H9 (cell line): ENCODE data around the gene TGM2. TPM values are rescaled to one million over a fixed set of nuclear protein-coding genes. Genes with fewer than 3 reads are reported as not detected.

Experiments
- DNase-seq: peaks from one replicate; pipeline ENCODE4 v3.0.0-alpha.2; 2017
- H2AFZ ChIP-seq: one replicate; pipeline ENCODE4 v1.6.1; 2013; ENCODE audit warnings: mild to moderate bottlenecking, low read length, control low read depth, moderate library complexity
- H2AK5ac ChIP-seq: 2 replicates; pipeline ENCODE4 v1.6.1; 2013; ENCODE audit warnings: low read length, control low read depth, mixed read lengths; ENCODE audit not compliant: insufficient read length
- H2BK120ac ChIP-seq: one replicate; pipeline ENCODE4 v1.6.1; 2013; ENCODE audit warnings: low read depth, mild to moderate bottlenecking, low read length, control low read depth, inconsistent platforms; ENCODE audit not compliant: poor library complexity, severe bottlenecking
- H2BK12ac ChIP-seq: 2 replicates; pipeline ENCODE4 v1.6.1; 2013; ENCODE audit warnings: low read length, control low read depth, mixed read lengths, low read depth; ENCODE audit not compliant: insufficient read length
- H2BK15ac ChIP-seq: 2 replicates; pipeline ENCODE4 v1.6.1; 2013; ENCODE audit warnings: low read depth, low read length, control low read depth
- H2BK20ac ChIP-seq: one replicate; pipeline ENCODE4 v1.6.1; 2013; ENCODE audit warnings: low read depth, mild to moderate bottlenecking, low read length, control low read depth, inconsistent platforms; ENCODE audit not compliant: poor library complexity, severe bottlenecking
- H2BK5ac ChIP-seq: 2 replicates; pipeline ENCODE4 v1.6.1; 2013; ENCODE audit warnings: low read length, control low read depth, mixed read lengths; ENCODE audit not compliant: insufficient read length
- H3K14ac ChIP-seq: 2 replicates; pipeline ENCODE4 v1.6.1; 2013; ENCODE audit warnings: low read length, control low read depth; ENCODE audit not compliant: insufficient read depth
- H3K18ac ChIP-seq: 2 replicates; pipeline ENCODE4 v1.6.1; 2013; ENCODE audit warnings: low read depth, mild to moderate bottlenecking, mixed read lengths, low read length, control low read depth; ENCODE audit not compliant: insufficient read length
- H3K23ac ChIP-seq: 2 replicates; pipeline ENCODE4 v1.6.1; 2013; ENCODE audit warnings: low read length, control low read depth, mixed read lengths, low read depth; ENCODE audit not compliant: insufficient read length
- H3K23me2 ChIP-seq: 2 replicates; pipeline ENCODE4 v1.6.1; 2013; ENCODE audit warnings: low read depth, mild to moderate bottlenecking, mixed read lengths, low read length, control low read depth; ENCODE audit not compliant: insufficient read length, poor library complexity, severe bottlenecking
- H3K27ac ChIP-seq: 2 replicates; pipeline ENCODE4 v1.5.1; 2013; ENCODE audit warnings: low read length, control low read depth, mixed read lengths, low read depth; ENCODE audit not compliant: insufficient read length
- H3K27me3 ChIP-seq: 2 replicates; pipeline ENCODE4 v1.6.1; 2013; ENCODE audit warnings: low read length, control low read depth, inconsistent platforms; ENCODE audit not compliant: insufficient read depth
- H3K4ac ChIP-seq: 2 replicates; pipeline ENCODE4 v1.6.1; 2013; ENCODE audit warnings: low read depth, mild to moderate bottlenecking, control low read depth, inconsistent platforms, low read length, moderate library complexity
- H3K4me1 ChIP-seq: 2 replicates; pipeline ENCODE4 v1.6.1; 2013; ENCODE audit warnings: low read length, control low read depth, inconsistent platforms; ENCODE audit not compliant: insufficient read depth
- H3K4me2 ChIP-seq: 2 replicates; pipeline ENCODE4 v1.6.1; 2013; ENCODE audit warnings: low read length, control low read depth, mixed read lengths; ENCODE audit not compliant: insufficient read length, insufficient read depth
- H3K56ac ChIP-seq: 2 replicates; pipeline ENCODE4 v1.6.1; 2013; ENCODE audit warnings: low read depth, mild to moderate bottlenecking, mixed read lengths, low read length, control low read depth; ENCODE audit not compliant: insufficient read length
- H3K79me1 ChIP-seq: 2 replicates; pipeline ENCODE4 v1.6.1; 2013; ENCODE audit warnings: low read depth, mild to moderate bottlenecking, moderate library complexity, low read length, control low read depth, inconsistent platforms; ENCODE audit not compliant: insufficient read depth, poor library complexity, severe bottlenecking
- H3K79me2 ChIP-seq: 2 replicates; pipeline ENCODE4 v1.6.1; 2013; ENCODE audit warnings: low read length, control low read depth, inconsistent platforms; ENCODE audit not compliant: insufficient read depth
- H3K9ac ChIP-seq: 2 replicates; pipeline ENCODE4 v1.6.1; 2013; ENCODE audit warnings: low read length, control low read depth, mixed read lengths; ENCODE audit not compliant: insufficient read length; ENCODE audit errors: extremely low read depth
- H3K9me3 ChIP-seq: one replicate; pipeline ENCODE4 v1.6.1; 2013; ENCODE audit warnings: low read depth, low read length, inconsistent platforms; ENCODE audit not compliant: control insufficient read depth
- H3T11ph ChIP-seq: one replicate; pipeline ENCODE4 v1.6.1; 2013; ENCODE audit warnings: mild to moderate bottlenecking, low read length, control low read depth, inconsistent platforms
- H4K20me1 ChIP-seq: one replicate; pipeline ENCODE4 v1.6.1; 2013; ENCODE audit not compliant: control insufficient read depth, insufficient read length, insufficient read depth
- H4K5ac ChIP-seq: 2 replicates; pipeline ENCODE4 v1.6.1; 2013; ENCODE audit warnings: low read depth, mild to moderate bottlenecking, mixed read lengths, low read length, control low read depth; ENCODE audit not compliant: insufficient read length
- H4K8ac ChIP-seq: replicated peaks from 2 replicates; pipeline ENCODE4 v1.6.1; 2013; ENCODE audit warnings: low read length, control low read depth, mixed read lengths, low read depth; ENCODE audit not compliant: insufficient read length
- H4K91ac ChIP-seq: 2 replicates; pipeline ENCODE4 v1.6.1; 2013; ENCODE audit warnings: low read depth, mild to moderate bottlenecking, moderate library complexity, mixed read lengths, low read length, control low read depth; ENCODE audit not compliant: insufficient read length
- H3K27ac Mint-ChIP-seq, 3 experiments: 2 replicates in 2 of 3; 3 replicates in 1 of 3; pipeline ENCODE4 v1.8.0; 2020 to 2021; ENCODE audit warnings: mixed read lengths in 3 of 3, mild to moderate bottlenecking in 1 of 3, moderate library complexity in 1 of 3
- H3K27me3 Mint-ChIP-seq: 2 replicates; pipeline ENCODE4 v1.8.0; 2021; ENCODE audit warnings: low read depth, mild to moderate bottlenecking, moderate library complexity, mixed read lengths
- H3K36me3 Mint-ChIP-seq, 3 experiments: 2 replicates in 2 of 3; 3 replicates in 1 of 3; pipeline ENCODE4 v1.8.0; 2020 to 2021; ENCODE audit warnings: low read depth in 3 of 3, mixed read lengths in 3 of 3; ENCODE audit not compliant: insufficient read depth in 1 of 3
- H3K4me1 Mint-ChIP-seq, 2 experiments: 2 replicates each; pipeline ENCODE4 v1.8.0; 2020; ENCODE audit warnings: mixed read lengths in 2 of 2
- H3K4me3 Mint-ChIP-seq, 2 experiments: 2 replicates in 1 of 2; 3 replicates in 1 of 2; pipeline ENCODE4 v1.8.0; 2020 to 2021; ENCODE audit warnings: mild to moderate bottlenecking in 2 of 2, mixed read lengths in 2 of 2, moderate library complexity in 1 of 2
- H3K9me3 Mint-ChIP-seq, 2 experiments: 2 replicates in 1 of 2; 3 replicates in 1 of 2; pipeline ENCODE4 v1.8.0; 2020; ENCODE audit warnings: mild to moderate bottlenecking in 2 of 2, mixed read lengths in 2 of 2, moderate library complexity in 1 of 2
- WGBS: extraction: QIAGEN DNeasy Blood & Tissue Kit; methylation state at CpG from one replicate; pipeline ENCODE4 v1.1.7; 2013; ENCODE audit warnings: missing lambda C conversion rate, low lambda C conversion rate, mixed read lengths; ENCODE audit not compliant: insufficient read length; ENCODE audit errors: extremely low coverage; 5-methylcytosine and 5-hydroxymethylcytosine counted together
- total RNA-seq: library from RNA; stranded (reverse); gene quantifications from 2 replicates; pipeline ENCODE4 v1.2.1, GENCODE V29; 2021
- TF ChIP-seq, protein P1 (sequence below): fragments of 200-600 bp; sonication (generic); conservative IDR thresholded peaks from 3 replicates; pipeline ENCODE4 v1.8.0; 2021; ENCODE audit warnings: antibody characterized with exemption, mild to moderate bottlenecking

TGM2 gene
- total RNA-seq, 1 experiment from 2014 or later: 1.1 TPM

DNA sequence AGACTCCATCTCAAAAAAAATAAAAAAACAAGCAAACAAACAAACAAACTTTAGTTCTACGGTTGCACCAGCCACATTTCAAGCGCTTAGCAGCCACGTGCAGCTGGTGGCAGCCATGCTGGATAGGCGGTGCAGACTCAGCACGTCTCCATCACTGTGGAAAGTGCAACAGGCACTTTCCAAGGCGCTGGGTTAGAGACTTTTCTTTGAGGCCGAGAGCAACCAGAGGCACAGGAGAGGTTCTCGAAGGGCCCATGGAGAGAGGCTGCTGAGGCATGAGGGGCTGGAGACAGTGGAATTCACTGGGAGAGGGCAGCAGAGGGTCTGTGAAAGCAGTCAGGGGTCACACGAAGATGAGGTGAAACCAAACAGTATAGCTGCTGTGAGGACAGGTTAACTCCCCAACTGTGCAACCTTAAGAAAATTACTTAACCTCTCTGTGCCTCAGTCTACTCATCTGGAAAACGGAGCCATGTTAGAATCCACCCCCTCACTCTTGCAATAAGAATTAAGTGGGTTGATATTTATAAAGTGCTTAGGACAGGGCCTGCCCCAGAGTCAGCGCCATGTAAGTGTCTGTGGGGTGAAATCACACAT is 27.5 kb downstream of the TGM2 start:
- Histone ChIP-seq H3K9ac (no peak overlapping the region), H3K14ac (no peak overlapping the region), H2AFZ (no peak overlapping the region), H3K4ac (no peak overlapping the region), H4K91ac (no peak overlapping the region), H2BK120ac (no peak overlapping the region), H3K27me3 (no peaks in the 10 kb centered on the region), H3K4me1 (no peaks in the 10 kb centered on the region), H2AK5ac (no peak overlapping the region), H3K23me2 (no peaks in the 10 kb centered on the region), H4K8ac (no peak overlapping the region), H4K5ac (no peak overlapping the region), H3K23ac (no peak overlapping the region), H3K4me2 (no peak overlapping the region), H2BK5ac (no peak overlapping the region), H3K79me1 (no peaks in the 10 kb centered on the region), H3K9me3 (no peaks in the 10 kb centered on the region), H3K27ac (no peak overlapping the region), H4K20me1 (no peaks in the 10 kb centered on the region), H3K79me2 (no peaks in the 10 kb centered on the region), H2BK15ac (no peak overlapping the region), H2BK12ac (no peak overlapping the region), H3K18ac (no peak overlapping the region), H2BK20ac (no peak overlapping the region), H3K56ac (no peak overlapping the region), H3T11ph (no peak overlapping the region)
- Mint-ChIP-seq H3K4me1 (peaks cover 13 to 19% of the 10 kb centered on the region in 2 experiments), H3K9me3 (no peaks in the 10 kb centered on the region), H3K4me3 (peak overlapping the region in 1 of 2 experiments; percentile 46; a peak in 1 of 5 replicates), H3K27me3 (no peaks in the 10 kb centered on the region; the same call in 1 of the 2 replicates), H3K36me3 (no peaks in the 10 kb centered on the region), H3K27ac (peak overlapping the region in 1 of 3 experiments; percentile 56; a peak in 1 of 7 replicates)
- no CpG with 5 or more reads among the region's 11 CpGs for WGBS
- TF ChIP-seq, protein P1, sequence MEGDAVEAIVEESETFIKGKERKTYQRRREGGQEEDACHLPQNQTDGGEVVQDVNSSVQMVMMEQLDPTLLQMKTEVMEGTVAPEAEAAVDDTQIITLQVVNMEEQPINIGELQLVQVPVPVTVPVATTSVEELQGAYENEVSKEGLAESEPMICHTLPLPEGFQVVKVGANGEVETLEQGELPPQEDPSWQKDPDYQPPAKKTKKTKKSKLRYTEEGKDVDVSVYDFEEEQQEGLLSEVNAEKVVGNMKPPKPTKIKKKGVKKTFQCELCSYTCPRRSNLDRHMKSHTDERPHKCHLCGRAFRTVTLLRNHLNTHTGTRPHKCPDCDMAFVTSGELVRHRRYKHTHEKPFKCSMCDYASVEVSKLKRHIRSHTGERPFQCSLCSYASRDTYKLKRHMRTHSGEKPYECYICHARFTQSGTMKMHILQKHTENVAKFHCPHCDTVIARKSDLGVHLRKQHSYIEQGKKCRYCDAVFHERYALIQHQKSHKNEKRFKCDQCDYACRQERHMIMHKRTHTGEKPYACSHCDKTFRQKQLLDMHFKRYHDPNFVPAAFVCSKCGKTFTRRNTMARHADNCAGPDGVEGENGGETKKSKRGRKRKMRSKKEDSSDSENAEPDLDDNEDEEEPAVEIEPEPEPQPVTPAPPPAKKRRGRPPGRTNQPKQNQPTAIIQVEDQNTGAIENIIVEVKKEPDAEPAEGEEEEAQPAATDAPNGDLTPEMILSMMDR: no peak
- no peak for DNase-seq
